ENCODE results near the gene PAX7. TPM values are rescaled to one million over a fixed set of nuclear protein-coding genes. Genes with fewer than 3 reads are reported as not detected.

The PAX7 gene
- total RNA-seq, 2 donors from 2014 or later, result not detected

- intact Hi-C loops (cut with DNase I), result no loop called here
- TF ChIP-seq CTCF (IDR thresholded peaks at IDR 0.05), result no peak
- no peak overlapping the region for H3K4me3 ChIP-seq
- no peaks in the 10 kb centered on the region for H3K27me3 ChIP-seq
- DNase-seq, result no peak
- no peak overlapping the region for H3K27ac ChIP-seq
- no peaks in the 10 kb centered on the region for H3K36me3 ChIP-seq
- H3K4me1 ChIP-seq, result peaks cover 4% of the 10 kb centered on the region
- no peak overlapping the region for H3K9ac ChIP-seq (ENCODE audit: low read depth in 2 of 2, low read length in 2 of 2)
- H3K9me3 ChIP-seq, result no peaks in the 10 kb centered on the region
Observed at GRCh38 chr1:18670868-18671225, 40.2 kb downstream of the PAX7 start.

GRCh38 chr1:18673976-18674375, 43.3 kb downstream of the PAX7 start:
- intact Hi-C loops (cut with DNase I), result no loop called here
- H3K9ac ChIP-seq (ENCODE audit: low read depth in 2 of 2, low read length in 2 of 2), result no peak overlapping the region
- DNase-seq, result no peak
- H3K4me3 ChIP-seq, result no peak overlapping the region
- no peak for TF ChIP-seq CTCF (IDR thresholded peaks at IDR 0.05)
- H3K4me1 ChIP-seq, result peaks cover 2% of the 10 kb centered on the region
- H3K36me3 ChIP-seq, result no peaks in the 10 kb centered on the region
- H3K27ac ChIP-seq, result no peak overlapping the region
- no peaks in the 10 kb centered on the region for H3K9me3 ChIP-seq
- no peaks in the 10 kb centered on the region for H3K27me3 ChIP-seq

GRCh38 chr1:18676332-18676781, 45.7 kb downstream of the PAX7 start:
- Histone ChIP-seq H3K4me3 (no peak overlapping the region), H3K36me3 (no peaks in the 10 kb centered on the region), H3K27me3 (no peaks in the 10 kb centered on the region), H3K27ac (no peak overlapping the region), H3K4me1 (no peaks in the 10 kb centered on the region), H3K9me3 (no peaks in the 10 kb centered on the region), H3K9ac (ENCODE audit: low read depth in 2 of 2, low read length in 2 of 2) (no peak overlapping the region)
- DNase-seq, result no peak
- TF ChIP-seq CTCF (IDR thresholded peaks at IDR 0.05), result no peak
- intact Hi-C loops (cut with DNase I), result no loop called here

- no peaks in the 10 kb centered on the region for H3K27me3 ChIP-seq
Observed at GRCh38 chr1:18681423-18681835, 50.8 kb downstream of the PAX7 start.

GRCh38 chr1:18682375-18682774, 51.7 kb downstream of the PAX7 start:
- no peak for TF ChIP-seq CTCF (IDR thresholded peaks at IDR 0.05)
- Histone ChIP-seq H3K27me3 (no peaks in the 10 kb centered on the region), H3K36me3 (no peaks in the 10 kb centered on the region), H3K9ac (ENCODE audit: low read depth in 2 of 2, low read length in 2 of 2) (no peak overlapping the region), H3K4me3 (no peak overlapping the region), H3K27ac (no peak overlapping the region), H3K4me1 (no peaks in the 10 kb centered on the region), H3K9me3 (no peaks in the 10 kb centered on the region)
- no peak for DNase-seq
- intact Hi-C loops (cut with DNase I), result no loop called here

More at GRCh38 chr1:18681423-18681835, 50.8 kb downstream of the PAX7 start:
- no peak overlapping the region for H3K27ac ChIP-seq
- intact Hi-C loops (cut with DNase I), result loop anchor here (2.0 kb wide), 1 partner anchor 85 kb away; no protein-coding TSS in a partner anchor
- no peak for DNase-seq
- H3K4me1 ChIP-seq, result no peaks in the 10 kb centered on the region
- no peak overlapping the region for H3K9ac ChIP-seq (ENCODE audit: low read depth in 2 of 2, low read length in 2 of 2)
- no peaks in the 10 kb centered on the region for H3K9me3 ChIP-seq
- peak; percentile 61 for TF ChIP-seq CTCF (IDR thresholded peaks at IDR 0.05)
- H3K4me3 ChIP-seq, result no peak overlapping the region
- H3K36me3 ChIP-seq, result no peaks in the 10 kb centered on the region

Measured in colonic mucosa (tissue), 4 donors.